OCI-LY1 (cell line): Measurements from ENCODE around the gene MTHFD1.

Experiments used
- CTCF ChIP-seq: fragments of 200-600 bp; sonication (generic), shearing (Covaris generic); IDR thresholded peaks from 2 replicates; pipeline ENCODE4 v1.5.1; 2017; ENCODE audit warnings: mild to moderate bottlenecking, antibody characterized with exemption, low read length, moderate library complexity, mixed read lengths
- EZH2 ChIP-seq: fragments of 200-600 bp; sonication (generic), shearing (Covaris generic); IDR thresholded peaks from 2 replicates; pipeline ENCODE4 v1.8.0; 2017; ENCODE audit warnings: borderline replicate concordance, mixed run types, mild to moderate bottlenecking, antibody characterized with exemption, low read length, moderate library complexity, mixed read lengths

- TF ChIP-seq EZH2, result no peak
- no peak for TF ChIP-seq CTCF
Measured at GRCh38 chr14:64506721-64507120, 118.6 kb downstream of the MTHFD1 start.
